RCC 7860 (cell line): ENCODE results near the gene GPR176.
"Not testable (repeated sequence)": the region's sequence is repeated elsewhere in the genome, so short reads cannot be mapped to it uniquely, and the experiment has no call there.

Experiments
- DNase-seq: peaks from one replicate; pipeline ENCODE4 v3.0.0-alpha.2; 2015; ENCODE audit warnings: low spot score
- FAIRE-seq: peaks from 2 replicates; lab custom pipeline; 2012; peaks lifted over from hg19 to GRCh38; lab: Jason Lieb, UNC

Gene GPR176

DNA sequence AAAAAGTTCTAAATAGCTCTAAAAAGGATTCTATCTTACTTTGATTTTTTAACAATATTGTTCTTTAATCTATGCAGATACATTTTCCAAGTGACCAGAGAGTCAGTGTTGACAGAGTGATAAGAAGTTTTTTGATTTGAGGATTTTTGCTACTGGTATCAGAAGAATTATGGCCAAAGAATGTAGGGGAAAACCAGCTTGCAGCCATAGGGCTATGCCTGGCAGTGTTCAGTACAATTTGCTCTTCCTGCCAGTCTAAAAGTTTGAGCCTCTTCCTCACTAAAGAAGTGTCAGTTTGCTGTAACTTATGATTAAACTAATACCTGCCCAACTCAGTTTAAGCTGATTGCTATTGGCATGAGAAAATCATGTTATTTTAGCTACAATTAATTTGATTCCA lies 102.2 kb downstream of the GPR176 start:
- FAIRE-seq (no peak), DNase-seq (no peak)

DNA sequence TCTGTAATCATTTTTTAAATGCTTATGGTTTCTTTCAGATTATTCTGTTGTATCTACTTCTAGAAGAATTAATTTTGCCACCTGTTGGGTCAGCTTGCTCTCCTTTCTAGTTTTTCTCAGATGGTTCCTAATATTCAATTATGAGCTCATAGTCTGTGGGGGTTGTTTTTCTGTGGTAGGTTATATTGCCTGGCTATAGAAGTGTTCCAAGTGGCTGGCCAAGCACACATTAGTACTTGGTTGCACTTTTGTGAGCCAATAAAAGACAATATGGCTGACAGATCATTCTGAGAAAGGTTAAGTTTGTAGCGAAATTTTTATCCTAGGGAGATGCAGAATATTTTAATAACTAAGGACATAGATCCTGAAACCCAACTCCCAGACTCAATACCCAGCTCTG lies 105.6 kb downstream of the GPR176 start:
- FAIRE-seq (no peak), DNase-seq (no peak)

- FAIRE-seq: not testable (repeated sequence)
Measured at GRCh38 chr15:39812651-39813050, 107.4 kb downstream of the GPR176 start.

GRCh38 chr15:39808909-39809308 lies 111.2 kb downstream of the GPR176 start:
- DNase-seq (no peak), FAIRE-seq (no peak)

More at GRCh38 chr15:39812651-39813050, 107.4 kb downstream of the GPR176 start:
- not testable (repeated sequence) for DNase-seq

- no peak for DNase-seq
Measured at GRCh38 chr15:39807791-39808190, 112.3 kb downstream of the GPR176 start.

DNA sequence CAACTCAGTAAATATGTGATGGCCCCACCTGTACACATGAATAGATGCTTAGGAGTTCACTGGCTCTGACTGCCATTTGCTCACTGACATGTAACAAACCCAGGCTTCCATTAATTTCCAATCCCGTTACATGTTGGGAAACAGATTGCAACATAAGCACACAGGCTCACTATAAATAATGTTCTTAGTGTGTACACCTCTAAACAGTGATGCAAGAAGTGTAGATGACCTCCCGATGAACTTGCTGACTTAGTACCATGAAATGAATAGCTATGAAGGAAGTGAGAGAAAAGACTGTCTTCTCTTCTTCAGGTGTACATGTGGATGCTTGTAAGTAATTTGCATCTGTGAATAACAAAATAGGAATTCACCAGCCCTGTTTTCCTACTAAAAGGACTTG lies 116.0 kb downstream of the GPR176 start:
- FAIRE-seq (no peak), DNase-seq (no peak)

More at GRCh38 chr15:39807791-39808190, 112.3 kb downstream of the GPR176 start:
- FAIRE-seq: no peak

GRCh38 chr15:39803016-39803415 lies 117.0 kb downstream of the GPR176 start:
- DNase-seq (no peak), FAIRE-seq (no peak)

- FAIRE-seq (no peak), DNase-seq (no peak)
Measured at GRCh38 chr15:39801641-39802309, 118.3 kb downstream of the GPR176 start.

GRCh38 chr15:39799552-39800011 lies 120.5 kb downstream of the GPR176 start:
- no peak for DNase-seq
- FAIRE-seq: no peak

DNA sequence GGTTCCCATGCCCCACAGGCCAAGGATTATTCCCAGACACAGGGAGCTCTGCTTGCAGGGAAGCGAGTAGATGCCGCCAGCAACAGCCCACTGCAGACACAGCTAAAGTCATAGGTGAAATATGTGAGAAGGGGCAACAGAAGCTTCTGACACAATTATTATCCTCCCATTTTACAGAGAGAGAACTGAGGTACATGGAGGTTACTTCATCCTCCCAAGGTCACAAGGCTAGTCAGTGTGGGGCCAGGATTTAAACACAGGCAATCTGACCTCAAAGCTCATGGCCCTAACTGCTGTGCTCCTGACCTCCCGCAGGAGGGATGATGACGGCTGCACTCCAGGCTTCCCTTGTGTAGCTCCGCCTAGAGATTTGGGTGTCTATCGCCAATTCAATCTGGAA lies 121.7 kb downstream of the GPR176 start:
- DNase-seq: no peak
- no peak for FAIRE-seq

GRCh38 chr15:39797407-39797806 lies 122.7 kb downstream of the GPR176 start:
- FAIRE-seq: no peak
- DNase-seq: no peak

- FAIRE-seq: no peak
Measured at GRCh38 chr15:39796601-39797000, 123.5 kb downstream of the GPR176 start.

DNA sequence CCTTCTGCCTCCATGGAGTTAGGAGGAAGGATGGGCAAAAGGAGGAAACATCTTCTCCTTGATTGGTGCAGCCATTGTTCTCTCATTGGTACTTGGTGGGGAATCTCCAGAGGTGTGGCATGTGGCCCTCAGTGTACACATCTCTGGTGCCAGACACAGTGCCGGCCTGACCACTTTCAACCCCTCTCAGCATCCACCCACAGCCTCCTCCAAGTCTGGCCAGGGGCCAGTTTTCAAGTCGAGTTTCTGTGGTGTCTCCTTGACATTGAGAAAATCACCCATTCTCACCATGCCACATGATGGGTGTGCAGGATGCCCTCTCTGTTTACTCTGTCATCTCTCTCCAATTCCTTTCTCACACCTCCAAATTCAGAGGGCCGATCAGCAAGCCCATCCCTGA lies 124.6 kb downstream of the GPR176 start:
- DNase-seq (no peak), FAIRE-seq (no peak)

More at GRCh38 chr15:39796601-39797000, 123.5 kb downstream of the GPR176 start:
- no peak for DNase-seq

GRCh38 chr15:39794954-39795353 lies 125.1 kb downstream of the GPR176 start:
- DNase-seq (no peak), FAIRE-seq (no peak)

DNA sequence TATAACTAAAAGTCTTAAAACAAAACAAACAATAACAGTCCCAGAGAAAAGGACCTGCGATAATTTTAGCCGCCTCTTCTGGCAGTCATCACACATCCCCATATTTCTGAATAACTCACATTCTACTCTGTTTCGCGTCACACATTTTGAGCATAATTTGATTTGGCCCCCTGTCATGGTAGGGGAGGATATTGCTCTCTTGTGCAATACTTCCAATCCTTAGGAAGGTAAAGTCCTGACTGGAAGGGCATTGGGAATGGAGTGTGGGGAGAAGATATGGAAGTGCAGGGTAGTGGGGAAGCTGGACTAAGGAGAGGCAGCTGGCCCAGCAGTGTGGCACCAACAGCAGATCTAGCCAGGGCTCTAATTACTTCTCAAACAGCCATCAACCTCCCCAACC lies 126.1 kb downstream of the GPR176 start:
- DNase-seq: no peak

DNA sequence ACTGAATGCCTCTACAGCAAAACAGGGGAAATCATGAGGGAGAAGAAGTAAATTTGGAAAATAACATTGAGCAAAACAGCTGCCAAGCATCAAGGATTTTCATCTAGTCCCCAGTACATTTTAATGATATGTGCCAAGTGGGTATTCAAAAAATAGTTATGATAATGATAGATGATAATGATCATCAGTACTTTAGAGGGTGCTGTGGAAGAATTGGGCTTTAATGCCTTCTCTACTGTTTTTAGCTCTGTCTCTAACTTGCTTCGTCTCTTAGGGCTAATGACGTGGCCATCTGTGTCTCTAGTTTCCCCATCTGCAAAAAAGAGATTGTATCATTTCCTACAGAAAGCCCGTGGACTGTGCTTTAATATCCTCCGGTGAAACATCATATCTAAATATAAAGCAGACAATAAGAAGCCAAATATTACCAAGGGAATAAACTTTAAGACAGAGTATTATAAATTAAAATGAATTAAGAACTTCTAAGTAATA lies 127.2 kb downstream of the GPR176 start:
- no peak for FAIRE-seq
- DNase-seq: no peak

More for the DNA sequence above, 126.1 kb downstream of the GPR176 start:
- no peak for FAIRE-seq

GRCh38 chr15:39792025-39792843 lies 127.8 kb downstream of the GPR176 start:
- FAIRE-seq: no peak
- no peak for DNase-seq

DNA sequence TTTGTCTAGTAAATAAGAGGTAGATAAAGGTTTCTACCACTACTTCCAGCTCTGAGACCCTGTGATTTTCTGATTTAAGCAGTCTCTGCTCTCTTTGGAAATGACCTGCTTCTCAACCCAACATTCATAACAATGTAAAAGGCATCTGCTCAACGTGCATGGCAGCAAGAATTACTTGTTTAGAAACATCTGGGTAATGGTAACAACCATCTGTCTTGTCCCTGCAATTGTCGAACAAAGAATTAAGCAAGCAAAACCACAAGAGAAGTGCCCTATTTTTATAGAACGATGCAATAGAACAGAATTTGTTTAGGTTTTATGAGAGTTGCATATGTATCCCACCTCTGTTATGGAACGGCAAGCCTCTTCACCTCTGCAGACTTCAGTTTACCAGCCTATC lies 130.3 kb downstream of the GPR176 start:
- DNase-seq: no peak
- no peak for FAIRE-seq

DNA sequence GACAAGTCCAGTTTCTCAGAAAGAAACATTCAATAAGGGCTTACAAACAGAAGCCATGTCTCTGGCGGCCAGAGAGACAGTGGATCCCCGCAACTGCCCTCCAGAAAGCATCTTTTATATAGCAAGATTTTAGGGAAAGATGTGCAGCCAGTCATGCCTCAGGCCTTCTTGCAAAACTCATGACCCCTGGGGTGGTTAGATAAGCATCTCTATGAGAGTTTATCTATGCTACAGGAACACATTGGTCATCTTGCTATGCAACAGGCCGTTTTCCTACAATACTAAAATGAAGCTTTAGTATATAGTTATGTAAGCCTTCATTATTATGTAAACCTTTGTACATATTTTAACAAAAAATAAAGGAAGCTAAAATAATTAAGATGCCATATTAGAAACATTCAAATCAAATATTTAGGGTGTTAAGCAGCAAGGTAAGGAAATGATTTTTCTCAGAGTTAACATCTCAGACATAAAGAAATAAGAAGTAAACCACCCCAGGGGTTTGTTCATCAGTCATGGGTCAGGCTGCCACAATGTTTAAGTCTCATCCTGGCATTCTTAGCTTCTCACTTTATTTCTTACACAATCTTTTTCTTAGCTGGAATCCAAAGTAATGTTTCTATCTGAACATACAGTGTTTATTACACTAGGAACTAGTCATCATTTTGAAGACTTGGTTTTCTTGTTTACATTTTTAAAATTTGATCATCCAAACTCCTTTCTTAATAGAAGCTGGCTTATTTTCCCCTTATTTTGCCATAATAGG lies 131.1 kb downstream of the GPR176 start:
- DNase-seq (no peak), FAIRE-seq (no peak)

DNA sequence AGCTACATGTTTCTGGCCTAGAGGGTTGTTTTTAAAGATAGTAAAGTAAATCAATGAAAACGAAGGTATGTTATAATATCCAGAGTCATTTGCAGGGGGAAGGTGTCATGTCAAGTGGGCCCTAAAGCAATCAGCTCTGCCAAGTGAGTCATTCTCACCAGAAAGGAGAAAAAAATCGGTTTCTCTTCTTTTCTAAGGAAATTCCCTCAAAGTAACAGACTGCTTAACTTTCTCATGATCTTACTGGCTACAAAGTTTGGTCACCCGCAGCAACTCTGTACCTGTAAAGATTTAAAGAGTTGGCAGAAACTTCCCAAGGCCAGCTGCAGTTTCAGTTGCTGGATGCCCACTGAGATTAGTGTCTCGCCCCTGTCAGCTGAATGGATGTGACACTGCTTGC lies 132.0 kb downstream of the GPR176 start:
- no peak for FAIRE-seq
- no peak for DNase-seq

DNA sequence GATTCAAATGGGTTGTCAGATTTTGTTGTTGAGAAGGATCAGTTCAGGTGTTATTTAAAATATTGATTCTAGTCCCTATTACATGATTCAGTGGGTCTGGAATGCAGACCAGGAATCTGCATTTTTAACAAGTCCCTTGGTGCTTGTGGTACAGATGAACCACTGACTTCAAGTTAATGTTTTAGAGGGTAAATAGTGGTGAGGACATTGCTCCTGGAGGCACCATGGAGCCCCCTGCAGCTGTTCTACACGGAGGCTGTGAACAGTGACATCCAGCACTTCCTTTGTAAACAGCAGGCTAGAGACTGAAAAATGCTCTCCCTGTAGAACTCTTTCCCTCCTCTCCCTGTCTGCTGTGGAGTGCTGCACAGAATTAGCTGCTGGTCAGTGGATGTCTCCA lies 132.6 kb downstream of the GPR176 start:
- FAIRE-seq (no peak), DNase-seq (peak; percentile 21)
